Amniotic stem cell (primary cell): ENCODE results near the gene SLC12A2.

Experiments
- DNase-seq: peaks from one replicate; lab custom pipeline; 2025; lab: John Stamatoyannopoulos, UW

Gene SLC12A2

DNA sequence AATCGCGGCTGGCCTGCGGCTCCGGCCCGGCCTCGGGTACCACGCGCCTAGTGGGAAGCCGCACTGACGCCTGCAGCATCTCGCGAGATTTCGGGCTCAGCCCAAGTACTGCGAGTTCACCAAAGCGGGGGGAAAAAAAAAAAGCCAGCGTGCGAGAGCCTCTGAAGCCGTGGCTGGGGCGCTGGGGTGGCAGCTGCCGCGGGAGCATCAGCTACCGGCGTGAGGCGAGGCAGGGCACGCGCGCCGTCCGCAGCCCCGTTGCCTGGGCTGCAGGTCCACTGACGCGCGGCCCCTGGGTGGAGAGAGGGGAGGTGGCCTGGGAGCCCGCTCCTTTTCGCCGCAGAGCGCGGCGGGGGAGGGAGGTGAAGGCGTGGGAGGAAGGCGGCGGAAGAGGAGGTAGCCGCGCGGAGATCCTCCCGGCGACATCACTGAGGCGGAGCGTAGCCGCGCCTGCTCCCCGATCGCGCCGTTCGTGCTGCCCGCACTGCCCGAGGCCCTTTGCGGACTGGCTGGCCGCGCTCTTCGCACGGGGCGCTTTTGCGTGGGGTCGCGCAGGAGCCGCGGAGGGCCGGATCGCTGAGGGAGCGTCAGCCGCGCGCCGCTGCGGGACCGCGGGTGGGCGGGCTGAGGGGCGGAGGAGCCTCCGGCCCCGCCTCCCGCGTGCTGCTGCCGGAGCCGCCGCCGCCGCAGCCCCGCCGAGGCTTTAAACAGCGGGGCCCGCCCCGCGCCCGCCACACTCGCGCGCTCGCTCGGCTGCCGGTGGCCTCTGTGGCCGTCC is at the start of gene SLC12A2:
TSS of gene SLC12A2 (plus strand) at position 734 of the 778 bp plus-strand sequence. CDS start 189 bp downstream, outside the sequence.
- DNase-seq, result peak; percentile 95

- no peak for DNase-seq
These were observed 47.9 kb upstream of the SLC12A2 start for GRCh38 chr5:128035689-128036088.

- DNase-seq, result no peak
These were observed 46.6 kb upstream of the SLC12A2 start for GRCh38 chr5:128036950-128037349.

GRCh38 chr5:128038643-128039042 is 44.9 kb upstream of the SLC12A2 start:
- no peak for DNase-seq

DNA sequence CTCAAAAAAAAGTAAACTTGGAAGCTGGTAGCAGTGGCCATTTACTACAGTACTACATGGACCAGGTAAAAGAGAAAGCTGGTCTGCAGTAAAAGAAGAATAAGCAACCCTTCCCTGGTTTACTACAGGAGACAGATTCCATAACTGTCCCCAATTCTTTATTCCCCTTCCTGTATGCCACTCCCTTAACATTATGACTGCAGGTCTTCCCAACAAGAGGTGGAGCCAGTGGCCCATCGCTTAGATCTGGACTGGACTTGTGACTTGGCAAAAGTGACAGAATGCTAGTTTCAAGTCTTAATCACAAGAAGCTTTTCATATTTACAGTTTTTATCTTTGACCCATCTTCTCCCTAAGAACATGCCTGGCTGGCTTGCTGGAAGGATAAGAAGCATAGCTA is 42.6 kb upstream of the SLC12A2 start:
- no peak for DNase-seq

GRCh38 chr5:128052780-128053179 is 30.8 kb upstream of the SLC12A2 start:
- no peak for DNase-seq

DNA sequence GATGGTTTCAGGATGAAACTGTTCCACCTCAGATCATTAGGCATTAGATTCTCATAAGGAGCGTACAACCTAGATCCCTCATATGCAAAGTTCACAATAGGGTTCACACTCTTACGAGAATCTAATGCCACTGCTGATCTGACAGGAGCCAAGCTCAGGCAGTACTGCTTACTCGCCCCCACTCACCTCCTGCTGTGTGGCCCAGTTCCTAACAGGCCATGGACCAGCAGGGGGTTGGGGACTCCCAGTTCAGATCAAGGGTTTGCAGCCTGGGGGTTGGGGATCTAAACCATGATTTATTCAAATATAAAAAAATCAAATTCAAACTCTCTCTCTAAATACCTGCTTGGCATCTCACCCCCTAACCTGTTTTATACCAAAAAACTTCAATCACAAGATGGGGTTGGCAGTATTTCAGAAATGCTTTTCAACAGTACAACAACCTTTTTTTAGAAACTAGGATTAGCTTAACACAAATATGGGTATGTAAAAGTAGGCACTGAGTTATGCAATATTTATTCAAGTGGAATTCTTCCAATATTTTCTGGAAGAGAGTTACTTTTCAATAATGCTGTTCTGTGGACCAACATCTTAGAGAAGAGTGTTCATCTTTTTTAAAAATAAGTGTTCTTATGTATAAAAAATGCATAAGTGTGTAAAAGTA is 30.1 kb upstream of the SLC12A2 start:
- no peak for DNase-seq

DNA sequence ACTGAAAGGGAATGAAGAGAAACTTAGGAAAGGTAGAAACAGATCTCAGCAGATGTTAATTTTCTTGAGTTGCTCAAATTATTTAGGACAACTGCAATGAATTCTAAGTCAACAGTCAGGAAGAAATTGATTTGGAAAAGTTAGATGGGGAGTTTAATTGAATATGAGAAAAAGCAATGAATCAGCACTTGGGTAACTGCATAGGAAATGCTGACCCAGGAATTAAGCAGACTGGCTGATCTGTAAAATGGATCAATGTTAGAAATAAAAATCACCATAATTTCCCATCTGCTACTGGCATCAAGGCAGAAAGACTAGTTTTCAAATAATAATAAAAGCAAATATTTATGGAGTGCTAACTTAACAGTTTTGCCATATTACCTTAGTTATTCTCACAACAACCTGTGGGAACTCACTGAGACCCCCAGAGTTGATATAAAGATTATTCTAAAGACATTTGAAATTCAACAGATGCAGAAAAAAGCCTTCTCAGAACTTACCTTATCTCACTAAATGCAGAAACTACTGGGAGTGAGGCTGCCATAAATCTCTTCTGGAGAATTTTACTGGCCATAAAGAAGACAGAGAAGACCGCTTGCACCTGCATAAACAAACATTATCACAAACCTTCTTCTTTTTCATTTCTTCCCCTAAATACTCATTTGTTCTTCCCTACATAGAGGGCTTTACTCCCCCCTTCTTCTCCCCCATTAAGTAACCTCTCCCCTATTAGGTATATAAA is 22.8 kb upstream of the SLC12A2 start:
- no peak for DNase-seq

- no peak for DNase-seq
These were observed 21.3 kb upstream of the SLC12A2 start for GRCh38 chr5:128062172-128062746.

- no peak for DNase-seq
These were observed 9.4 kb upstream of the SLC12A2 start for GRCh38 chr5:128074171-128074570.

- no peak for DNase-seq
These were observed 8.6 kb upstream of the SLC12A2 start for GRCh38 chr5:128074953-128075352.

DNA sequence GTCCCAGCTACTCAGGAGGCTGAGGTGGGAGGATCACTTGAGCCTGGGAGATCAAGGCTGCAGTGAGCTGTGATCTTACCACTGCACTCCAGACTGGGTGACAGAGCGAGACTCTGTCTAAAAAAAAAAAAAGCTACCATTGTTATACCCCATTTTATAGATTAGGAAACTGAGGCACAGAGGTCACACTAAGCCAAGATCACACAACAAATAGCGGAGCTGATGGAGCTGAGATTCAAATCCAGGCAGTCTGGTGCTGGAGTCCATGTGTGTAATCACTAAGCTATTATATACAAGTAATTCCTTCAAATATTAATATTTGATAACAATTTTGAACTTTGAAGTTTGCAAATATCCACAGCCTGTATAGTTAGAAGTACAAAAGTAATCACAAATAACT is 6.0 kb upstream of the SLC12A2 start:
- DNase-seq, result no peak

- DNase-seq, result no peak
These were observed 2.3 kb upstream of the SLC12A2 start for GRCh38 chr5:128081111-128081851.

DNA sequence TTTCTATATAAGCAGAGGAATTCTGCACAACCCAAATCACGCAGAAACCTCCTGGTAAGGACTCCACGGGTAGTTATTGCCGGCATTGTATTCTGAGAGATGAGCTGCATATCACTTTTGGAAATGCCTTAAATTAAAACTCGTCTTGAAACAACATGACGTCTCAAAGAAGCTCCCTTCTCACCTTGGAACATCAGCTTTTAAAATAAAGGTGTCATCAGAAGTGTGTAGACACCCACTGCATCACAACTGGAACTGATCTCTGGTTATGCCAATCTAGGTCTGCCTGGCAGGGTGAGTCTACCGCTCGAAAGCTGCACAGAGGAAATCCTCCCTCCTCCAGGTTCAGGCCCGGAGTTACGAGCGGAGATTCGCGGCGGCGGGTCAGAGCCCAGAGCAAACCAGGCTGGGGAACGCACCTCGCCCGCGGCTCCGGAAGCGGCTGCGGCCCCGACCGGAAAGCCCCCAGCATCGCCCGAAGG is 974 bp upstream of the SLC12A2 start:
- no peak for DNase-seq

DNA sequence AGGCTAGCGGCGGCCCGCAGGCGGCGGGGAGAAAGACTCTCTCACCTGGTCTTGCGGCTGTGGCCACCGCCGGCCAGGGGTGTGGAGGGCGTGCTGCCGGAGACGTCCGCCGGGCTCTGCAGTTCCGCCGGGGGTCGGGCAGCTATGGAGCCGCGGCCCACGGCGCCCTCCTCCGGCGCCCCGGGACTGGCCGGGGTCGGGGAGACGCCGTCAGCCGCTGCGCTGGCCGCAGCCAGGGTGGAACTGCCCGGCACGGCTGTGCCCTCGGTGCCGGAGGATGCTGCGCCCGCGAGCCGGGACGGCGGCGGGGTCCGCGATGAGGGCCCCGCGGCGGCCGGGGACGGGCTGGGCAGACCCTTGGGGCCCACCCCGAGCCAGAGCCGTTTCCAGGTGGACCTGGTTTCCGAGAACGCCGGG is 253 bp downstream of the SLC12A2 start:
- DNase-seq, result no peak

GRCh38 chr5:128084228-128085167 is 932 bp downstream of the SLC12A2 start:
- no peak for DNase-seq

DNA sequence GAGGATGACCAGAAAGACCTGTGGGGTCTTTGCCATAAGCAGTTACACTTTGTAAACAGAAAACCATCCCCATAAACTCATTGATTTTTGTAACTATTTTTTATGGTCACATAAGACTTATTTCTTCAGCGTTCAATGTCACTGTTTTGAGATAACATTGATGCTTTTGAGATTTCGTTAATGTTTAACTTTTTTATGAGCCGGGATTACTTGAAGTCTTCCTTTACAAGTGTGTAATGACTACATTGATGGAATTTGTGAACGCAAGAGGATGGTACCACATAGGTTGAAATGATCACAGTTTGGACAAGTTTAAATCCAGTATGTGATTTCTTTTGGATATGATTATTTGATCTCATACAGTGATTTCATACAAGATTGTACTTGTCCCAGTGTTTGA is 1.8 kb downstream of the SLC12A2 start:
- no peak for DNase-seq

GRCh38 chr5:128091579-128091978 is 8.0 kb downstream of the SLC12A2 start:
- no peak for DNase-seq

- DNase-seq, result no peak
These were observed 8.6 kb downstream of the SLC12A2 start for GRCh38 chr5:128092144-128092543.

DNA sequence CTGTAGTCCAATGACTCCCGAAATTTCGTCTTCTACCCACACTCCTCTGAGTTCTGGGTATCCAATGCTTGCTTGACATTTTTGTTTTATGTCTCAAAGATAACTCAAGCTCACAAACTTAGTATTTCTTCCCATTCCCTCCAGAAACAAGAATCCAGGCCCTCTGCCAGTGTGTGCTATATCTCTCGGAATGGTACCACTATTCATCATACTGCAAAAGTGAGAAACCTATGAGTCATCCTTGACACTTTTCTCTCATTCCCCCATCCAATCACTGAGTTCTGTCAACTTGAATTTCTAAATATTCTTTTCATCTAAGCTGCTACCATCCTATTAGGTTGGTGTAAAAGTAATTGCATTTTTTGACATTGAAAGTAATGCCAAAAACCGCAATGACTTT is 9.8 kb downstream of the SLC12A2 start:
- DNase-seq, result no peak

DNA sequence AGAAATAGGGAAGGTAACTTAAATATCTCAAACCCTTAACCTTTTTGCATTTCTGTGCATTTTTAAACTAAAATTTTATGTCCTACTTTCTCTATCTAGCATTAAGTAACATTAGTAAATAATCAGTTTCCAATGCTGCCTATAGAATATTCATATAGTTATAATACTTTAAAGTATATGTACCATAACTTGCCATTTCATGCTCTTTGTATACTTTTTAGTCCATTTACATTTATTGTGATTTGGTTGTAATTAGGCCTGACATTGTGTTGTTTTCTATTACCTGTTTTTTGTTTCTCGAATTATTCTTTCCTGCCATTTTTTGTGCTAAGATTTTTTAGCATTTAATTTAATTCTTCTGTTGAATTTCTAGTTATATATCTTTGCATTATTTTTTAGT is 13.7 kb downstream of the SLC12A2 start:
- DNase-seq, result no peak
